Measurements from ENCODE around the gene BCL2. TPM values are rescaled to one million over a fixed set of nuclear protein-coding genes. Genes with fewer than 3 reads are reported as not detected.
"Not testable (repeated sequence)": the region's sequence is repeated elsewhere in the genome, so short reads cannot be mapped to it uniquely, and the experiment has no call there.

Gene BCL2
- total and polyA plus RNA-seq, 3 experiments from 2014 or later, result 29.8 to 60.5 (median 58.9) TPM

DNA sequence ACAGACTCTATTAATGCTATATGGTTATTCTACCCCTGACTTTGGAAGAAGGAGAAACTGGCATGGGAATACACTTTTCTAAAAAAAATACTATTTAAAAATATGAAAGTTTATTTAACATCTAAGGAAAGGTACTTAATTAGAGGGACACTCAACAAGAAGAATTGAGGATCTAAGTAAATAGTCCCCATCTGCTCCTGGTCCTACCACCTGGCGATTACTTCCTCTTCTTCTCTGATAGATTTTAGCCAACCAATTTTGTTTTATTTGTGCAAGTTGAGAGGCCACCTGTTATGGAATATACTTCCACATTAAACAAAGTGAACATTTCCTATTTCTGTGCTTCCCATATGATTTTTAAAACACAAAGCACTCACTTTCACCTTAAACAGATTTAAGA lies 111.7 kb downstream of the BCL2 start:
- POLR2A ChIA-PET, result no interaction called here
- H3K27me3 ChIP-seq (ENCODE audit: insufficient read depth, low read length, poor library complexity, severe bottlenecking), result no peaks in the 10 kb centered on the region
- Mint-ChIP-seq H3K9me3 (no peaks in the 10 kb centered on the region), H3K4me1 (peaks cover 87 to 98% (median 98%) of the 10 kb centered on the region in 3 donors), H3K27me3 (no peaks in the 10 kb centered on the region), H3K27ac (peak overlapping the region; percentile 4 to 90 (median 82)), H3K36me3 (peaks cover 0 to 10% (median 5%) of the 10 kb centered on the region in 3 donors), H3K4me3 (peak overlapping the region; percentile 56 to 87 (median 75))
- no peak overlapping the region for H3K27ac ChIP-seq (ENCODE audit: low read depth, low read length)
- CTCF ChIA-PET, result interaction anchor here (0.9 to 4.8 kb wide), 5 partner anchors 12 to 110 kb away, joined by 3 to 19 read pairs (median 4); no protein-coding TSS in a partner anchor
- peaks cover 99% of the 10 kb centered on the region for H3K4me1 ChIP-seq (ENCODE audit: insufficient read depth, low read length)
- DNase-seq, result no peak
- H3K9me3 ChIP-seq (ENCODE audit: low read length), result no peaks in the 10 kb centered on the region
- H3K36me3 ChIP-seq (ENCODE audit: insufficient read depth, low read length), result no peaks in the 10 kb centered on the region
- no peak overlapping the region for H3K4me3 ChIP-seq (ENCODE audit: low read length)

- peak in 1 of 5 donors; percentile 24 for DNase-seq
- peak overlapping the region; percentile 80 to 90 (median 83) for H3K27ac Mint-ChIP-seq
- no peaks in the 10 kb centered on the region for H3K9me3 Mint-ChIP-seq
- POLR2A ChIA-PET, result no interaction called here
- Histone ChIP-seq H3K4me3 (ENCODE audit: low read length) (peak overlapping the region; percentile 52), H3K27me3 (ENCODE audit: insufficient read depth, low read length, poor library complexity, severe bottlenecking) (no peaks in the 10 kb centered on the region), H3K27ac (ENCODE audit: low read depth, low read length) (no peak overlapping the region), H3K4me1 (ENCODE audit: insufficient read depth, low read length) (peaks cover 99% of the 10 kb centered on the region), H3K9me3 (ENCODE audit: low read length) (no peaks in the 10 kb centered on the region), H3K36me3 (ENCODE audit: insufficient read depth, low read length) (no peaks in the 10 kb centered on the region)
- peak overlapping the region; percentile 56 to 87 (median 75) for H3K4me3 Mint-ChIP-seq
- H3K4me1 Mint-ChIP-seq, result peaks cover 87 to 98% (median 98%) of the 10 kb centered on the region in 3 donors
- CTCF ChIA-PET, result interaction anchor here (0.9 to 1.9 kb wide), 3 partner anchors 11 to 111 kb away, joined by 3 to 7 read pairs (median 4); no protein-coding TSS in a partner anchor
- H3K27me3 Mint-ChIP-seq, result no peaks in the 10 kb centered on the region
- peaks cover 0 to 10% (median 5%) of the 10 kb centered on the region in 3 donors for H3K36me3 Mint-ChIP-seq
Observed at GRCh38 chr18:63207143-63207790, 112.3 kb downstream of the BCL2 start.

DNA sequence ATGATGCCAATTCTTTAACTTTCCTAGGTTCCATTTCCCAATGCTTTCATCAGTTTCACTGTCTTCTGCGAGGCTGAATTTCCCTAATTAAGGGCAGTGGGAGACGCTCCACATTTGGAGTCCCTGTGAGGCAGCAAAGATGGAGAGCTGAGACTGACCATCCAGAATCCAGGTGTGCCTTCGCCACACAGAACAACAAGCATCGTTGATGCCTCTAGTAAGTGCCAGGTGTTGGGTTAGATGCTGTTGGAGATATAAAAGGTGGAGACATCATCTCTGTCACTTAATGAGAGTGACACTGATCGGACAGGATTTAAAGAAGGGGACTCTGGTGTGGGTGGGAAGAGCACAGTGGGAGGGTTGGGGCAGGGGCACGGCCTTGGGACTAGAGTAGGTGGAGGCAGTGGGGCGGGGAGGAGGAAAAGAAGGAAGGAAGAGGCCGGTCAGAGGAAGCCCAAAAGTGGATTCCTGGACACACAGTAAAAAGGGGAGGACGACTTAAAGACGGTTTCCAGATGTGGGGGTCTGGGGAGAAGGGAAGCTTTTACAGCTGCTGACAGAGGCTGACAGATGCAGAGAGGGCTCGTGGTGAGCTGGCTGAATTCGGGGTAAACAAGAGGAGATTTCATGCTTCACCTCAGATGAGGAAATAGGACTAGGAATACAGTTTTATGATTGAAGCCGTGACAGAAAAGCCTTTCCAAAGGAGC lies 113.0 kb downstream of the BCL2 start:
- Mint-ChIP-seq H3K9me3 (no peaks in the 10 kb centered on the region), H3K27me3 (no peaks in the 10 kb centered on the region), H3K36me3 (peaks cover 0 to 10% (median 5%) of the 10 kb centered on the region in 3 donors), H3K4me1 (peaks cover 86 to 94% (median 94%) of the 10 kb centered on the region in 3 donors), H3K4me3 (peak overlapping the region; percentile 56 to 87 (median 75)), H3K27ac (peak overlapping the region; percentile 80 to 90 (median 83))
- no peaks in the 10 kb centered on the region for H3K9me3 ChIP-seq (ENCODE audit: low read length)
- peaks cover 94% of the 10 kb centered on the region for H3K4me1 ChIP-seq (ENCODE audit: insufficient read depth, low read length)
- H3K27ac ChIP-seq (ENCODE audit: low read depth, low read length), result no peak overlapping the region
- no peak for DNase-seq
- POLR2A ChIA-PET, result no interaction called here
- no peaks in the 10 kb centered on the region for H3K27me3 ChIP-seq (ENCODE audit: insufficient read depth, low read length, poor library complexity, severe bottlenecking)
- CTCF ChIA-PET, result interaction anchor here (0.9 to 3.0 kb wide), 4 partner anchors 11 to 112 kb away, joined by 3 to 10 read pairs (median 6); partner anchors contain the start of gene BCL2
- no peaks in the 10 kb centered on the region for H3K36me3 ChIP-seq (ENCODE audit: insufficient read depth, low read length)
- peak overlapping the region; percentile 52 for H3K4me3 ChIP-seq (ENCODE audit: low read length)

DNA sequence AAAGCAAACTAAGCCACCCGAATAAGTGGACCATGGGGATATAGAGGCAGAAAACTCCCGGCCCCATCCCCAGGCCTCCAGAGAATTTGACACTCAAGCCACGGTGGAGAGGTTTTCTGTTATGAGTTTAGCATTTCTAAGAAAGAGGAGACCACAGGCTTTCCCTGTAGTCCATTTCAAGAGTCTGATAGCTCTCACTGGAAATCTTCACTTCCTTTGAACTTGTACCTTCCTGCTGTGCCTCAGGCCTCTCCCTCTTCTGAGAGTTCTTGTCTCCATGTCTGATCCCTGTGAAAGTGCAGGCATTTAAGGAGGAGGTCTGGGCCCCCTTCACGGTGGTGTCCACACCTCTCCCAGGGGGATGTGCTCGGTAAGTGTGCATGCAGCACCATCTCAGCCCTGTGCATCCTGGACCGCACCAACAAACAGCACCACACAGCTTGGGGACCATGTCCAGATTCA lies 113.7 kb downstream of the BCL2 start:
- Histone ChIP-seq H3K9me3 (ENCODE audit: low read length) (no peaks in the 10 kb centered on the region), H3K27me3 (ENCODE audit: insufficient read depth, low read length, poor library complexity, severe bottlenecking) (no peaks in the 10 kb centered on the region), H3K4me3 (ENCODE audit: low read length) (peak overlapping the region; percentile 52), H3K4me1 (ENCODE audit: insufficient read depth, low read length) (peaks cover 94% of the 10 kb centered on the region), H3K27ac (ENCODE audit: low read depth, low read length) (no peak overlapping the region), H3K36me3 (ENCODE audit: insufficient read depth, low read length) (no peaks in the 10 kb centered on the region)
- Mint-ChIP-seq H3K9me3 (no peaks in the 10 kb centered on the region), H3K36me3 (peaks cover 0 to 10% (median 5%) of the 10 kb centered on the region in 3 donors), H3K4me3 (peak overlapping the region; percentile 56 to 87 (median 75)), H3K4me1 (peaks cover 83 to 94% (median 86%) of the 10 kb centered on the region in 3 donors), H3K27ac (peak overlapping the region; percentile 80 to 90 (median 83)), H3K27me3 (no peaks in the 10 kb centered on the region)
- no peak for DNase-seq
- ChIA-PET CTCF (interaction anchor here (1.0 to 3.0 kb wide), 3 partner anchors 51 to 113 kb away, joined by 3 to 10 read pairs (median 3); partner anchors contain the start of gene BCL2), POLR2A (no interaction called here)

DNA sequence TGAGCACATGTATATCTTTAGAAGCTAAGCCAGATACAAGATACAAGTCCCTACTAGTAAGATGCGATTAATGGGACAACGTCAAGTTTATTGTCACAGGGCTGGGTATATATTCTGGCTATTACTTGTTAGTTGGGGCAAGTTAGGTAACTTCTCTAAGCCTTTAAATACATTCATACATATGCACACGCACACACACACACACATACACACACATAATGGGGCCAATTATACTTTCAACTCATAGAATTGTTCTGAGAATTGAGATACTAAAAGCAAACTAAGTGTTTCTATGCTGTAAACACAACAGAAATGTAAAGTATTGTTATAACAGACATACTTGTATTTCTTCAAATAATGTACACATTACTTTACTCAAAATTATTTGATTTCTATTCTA lies 116.1 kb downstream of the BCL2 start:
- Histone ChIP-seq H3K4me1 (ENCODE audit: insufficient read depth, low read length) (peaks cover 92% of the 10 kb centered on the region), H3K4me3 (ENCODE audit: low read length) (no peak overlapping the region), H3K27me3 (ENCODE audit: insufficient read depth, low read length, poor library complexity, severe bottlenecking) (no peaks in the 10 kb centered on the region), H3K9me3 (ENCODE audit: low read length) (no peaks in the 10 kb centered on the region), H3K36me3 (ENCODE audit: insufficient read depth, low read length) (no peaks in the 10 kb centered on the region), H3K27ac (ENCODE audit: low read depth, low read length) (no peak overlapping the region)
- H3K4me1 Mint-ChIP-seq, result peaks cover 63 to 75% (median 65%) of the 10 kb centered on the region in 3 donors
- ChIA-PET CTCF (interaction anchor here (3.0 kb wide), 1 partner anchor 115 kb away, joined by 10 read pairs; the partner anchor contains the start of gene BCL2), POLR2A (interaction anchor here (0.7 to 1.3 kb wide), 3 partner anchors 8 to 96 kb away, joined by 3 to 4 read pairs (median 3); no protein-coding TSS in a partner anchor)
- H3K36me3 Mint-ChIP-seq, result peaks cover 0 to 3% (median 2%) of the 10 kb centered on the region in 3 donors
- no peaks in the 10 kb centered on the region for H3K27me3 Mint-ChIP-seq
- H3K9me3 Mint-ChIP-seq, result no peaks in the 10 kb centered on the region
- H3K27ac Mint-ChIP-seq, result peak overlapping the region in 5 of 8 donors; percentile 2 to 83 (median 35)
- peak overlapping the region in 2 of 7 donors; percentile 1 to 27 for H3K4me3 Mint-ChIP-seq
- DNase-seq, result no peak

DNA sequence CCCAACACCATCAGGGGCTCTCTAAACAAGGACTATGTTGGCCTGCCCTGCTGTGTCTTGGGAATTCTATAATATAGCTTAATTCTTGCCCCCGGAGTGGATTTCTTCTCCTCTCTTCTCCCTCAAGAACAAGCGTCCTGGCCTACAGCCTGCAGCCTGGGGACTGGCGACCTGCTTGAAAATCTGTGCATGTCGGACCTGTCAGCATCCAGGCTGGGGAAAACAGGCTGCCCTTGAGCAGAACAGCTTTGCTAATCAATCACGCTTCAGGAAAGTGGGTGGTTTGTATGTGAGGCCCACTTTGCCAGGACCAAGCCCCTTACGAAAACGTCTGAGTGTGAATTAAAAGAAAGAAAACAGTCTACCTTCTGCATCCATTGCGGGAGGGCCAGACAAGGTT lies 116.7 kb downstream of the BCL2 start:
- Mint-ChIP-seq H3K9me3 (no peaks in the 10 kb centered on the region), H3K4me3 (peak overlapping the region in 2 of 7 donors; percentile 2 to 43), H3K4me1 (peaks cover 56 to 68% (median 59%) of the 10 kb centered on the region in 3 donors), H3K27me3 (no peaks in the 10 kb centered on the region), H3K36me3 (peaks cover 0 to 3% (median 2%) of the 10 kb centered on the region in 3 donors), H3K27ac (peak overlapping the region in 3 of 8 donors; percentile 8 to 54 (median 51))
- H3K27me3 ChIP-seq (ENCODE audit: insufficient read depth, low read length, poor library complexity, severe bottlenecking), result no peaks in the 10 kb centered on the region
- ChIA-PET POLR2A (interaction anchor here (0.7 kb wide), 1 partner anchor 97 kb away, joined by 3 read pairs; no protein-coding TSS in a partner anchor), CTCF (interaction anchor here (1.1 kb wide), 1 partner anchor 41 kb away, joined by 3 read pairs; no protein-coding TSS in a partner anchor)
- H3K4me1 ChIP-seq (ENCODE audit: insufficient read depth, low read length), result peaks cover 92% of the 10 kb centered on the region
- DNase-seq, result no peak
- no peak overlapping the region for H3K27ac ChIP-seq (ENCODE audit: low read depth, low read length)
- H3K4me3 ChIP-seq (ENCODE audit: low read length), result no peak overlapping the region
- no peaks in the 10 kb centered on the region for H3K36me3 ChIP-seq (ENCODE audit: insufficient read depth, low read length)
- no peaks in the 10 kb centered on the region for H3K9me3 ChIP-seq (ENCODE audit: low read length)

DNA sequence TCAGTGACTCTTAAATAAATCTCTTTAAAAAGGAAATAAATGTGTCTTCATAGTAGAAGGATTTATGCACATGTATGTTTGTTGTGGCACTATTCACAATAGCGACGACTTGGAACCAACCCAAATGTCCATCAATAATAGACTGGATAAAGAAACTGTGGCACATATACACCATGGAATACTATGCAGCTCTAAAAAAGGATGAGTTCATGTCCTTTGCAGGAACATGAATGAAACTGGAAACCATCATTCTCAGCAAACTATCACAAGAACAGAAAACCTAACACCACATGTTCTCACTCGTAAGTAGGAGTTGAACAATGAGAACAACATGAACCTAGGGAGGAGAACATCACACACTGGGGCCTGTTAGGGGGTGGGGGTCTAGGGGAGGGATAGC lies 118.1 kb downstream of the BCL2 start:
- peaks cover 91% of the 10 kb centered on the region for H3K4me1 ChIP-seq (ENCODE audit: insufficient read depth, low read length)
- DNase-seq; H3K27me3 Mint-ChIP-seq; H3K27ac ChIP-seq (ENCODE audit: low read depth, low read length); H3K9me3 ChIP-seq (ENCODE audit: low read length); H3K36me3 Mint-ChIP-seq; H3K36me3 ChIP-seq (ENCODE audit: insufficient read depth, low read length); H3K4me3 ChIP-seq (ENCODE audit: low read length); H3K27me3 ChIP-seq (ENCODE audit: insufficient read depth, low read length, poor library complexity, severe bottlenecking); H3K9me3 Mint-ChIP-seq: not testable (repeated sequence)
- Mint-ChIP-seq H3K27ac (peak overlapping the region in 1 of 8 donors; percentile 5), H3K4me1 (peaks cover 42 to 55% (median 45%) of the 10 kb centered on the region in 3 donors), H3K4me3 (peak overlapping the region in 1 of 7 donors; percentile 2)
- ChIA-PET POLR2A (interaction anchor here (1.0 to 1.1 kb wide), 2 partner anchors 38 to 69 kb away, joined by 3 to 7 read pairs; no protein-coding TSS in a partner anchor), CTCF (interaction anchor here (1.1 to 2.1 kb wide), 3 partner anchors 47 to 70 kb away, joined by 3 to 10 read pairs (median 4); no protein-coding TSS in a partner anchor)

Data from CD8-positive, alpha-beta memory T cell (primary cell).